ENCODE data around the gene LRRC27.

- TF ChIP-seq CTCF (conservative IDR thresholded peaks at IDR 0.05 in 1 of 2, IDR thresholded peaks at IDR 0.05 in 1 of 2; ENCODE audit: low read depth in 1 of 2, low read length in 2 of 2) (no peak), EZH2 (IDR thresholded peaks at IDR 0.05; ENCODE audit: low read length, missing control alignments) (no peak)
These were observed 1.4 kb downstream of the LRRC27 start for GRCh38 chr10:132333386-132333785.
